IMR-90 (cell line): ENCODE results near the gene NKX6-1. TPM values are rescaled to one million over a fixed set of nuclear protein-coding genes. Genes with fewer than 3 reads are reported as not detected.

ENCODE experiments used
- ATAC-seq: fragments of 200-7000 bp; cut with Tn5 transposase; 2 replicates; pipeline ENCODE4 v1.9.1; 2020; ENCODE audit warnings: low read depth, mild to moderate bottlenecking, moderate library complexity
- BruUV-seq: library from RNA; stranded (reverse); fragments of 400-500 nt; replicated peaks from 2 replicates; lab custom pipeline; 2021; lab: Mats Ljungman, UMichigan
- CTCF ChIA-PET: fragments of 300-600 bp; formaldehyde crosslinking; extraction: SDS; loops from one replicate; lab custom pipeline; 2021; ENCODE audit warnings: antibody characterized with exemption; lab: Yijun Ruan, JAX
- POLR2A ChIA-PET: fragments of 300-600 bp; sonication (Branson Sonifier 250); formaldehyde crosslinking; loops from one replicate; lab custom pipeline; 2022; ENCODE audit warnings: antibody characterized with exemption; ENCODE audit not compliant: unreplicated experiment; lab: Charles Lee
- DNase-seq: peaks from one replicate; pipeline ENCODE4 v3.0.0; 2013
- H2AFZ ChIP-seq: replicated peaks from 2 replicates; pipeline ENCODE3; 2013; ENCODE audit warnings: low read length, mild to moderate bottlenecking; ENCODE audit not compliant: poor library complexity
- H2AK5ac ChIP-seq: 2 replicates; pipeline ENCODE4 v1.6.1; 2013; ENCODE audit warnings: low read depth, low read length, inconsistent platforms
- H2AK9ac ChIP-seq: replicated peaks from 2 replicates; pipeline ENCODE3; 2013; ENCODE audit warnings: mild to moderate bottlenecking, low read depth, low read length, moderate library complexity; ENCODE audit not compliant: poor library complexity
- H2BK120ac ChIP-seq: 2 replicates; pipeline ENCODE4 v1.6.1; 2013; ENCODE audit warnings: low read depth, low read length, inconsistent platforms
- H2BK15ac ChIP-seq: 3 replicates; pipeline ENCODE4 v1.6.1; 2013; ENCODE audit warnings: low read depth, low read length, inconsistent platforms
- H2BK20ac ChIP-seq: 2 replicates; pipeline ENCODE4 v1.6.1; 2013; ENCODE audit warnings: low read depth, mild to moderate bottlenecking, inconsistent platforms, low read length, moderate library complexity
- H2BK5ac ChIP-seq: 2 replicates; pipeline ENCODE4 v1.6.1; 2013; ENCODE audit warnings: mild to moderate bottlenecking, low read depth, low read length, inconsistent platforms; ENCODE audit not compliant: poor library complexity, severe bottlenecking
- H3K14ac ChIP-seq: replicated peaks from 2 replicates; pipeline ENCODE4 v1.6.1; 2013; ENCODE audit warnings: low read depth, low read length, inconsistent platforms
- H3K18ac ChIP-seq: 2 replicates; pipeline ENCODE4 v1.6.1; 2013; ENCODE audit warnings: low read depth, low read length, control low read depth
- H3K23ac ChIP-seq: 2 replicates; pipeline ENCODE4 v1.6.1; 2013; ENCODE audit warnings: low read depth, low read length, inconsistent platforms
- H3K27ac ChIP-seq: 2 replicates; pipeline ENCODE4 v1.5.1; 2013; ENCODE audit warnings: mild to moderate bottlenecking, control low read depth, low read length; ENCODE audit not compliant: insufficient read depth
- H3K27me3 ChIP-seq: 2 replicates; pipeline ENCODE4 v1.6.1; 2013; ENCODE audit warnings: low read length; ENCODE audit not compliant: control insufficient read depth, insufficient read depth
- H3K36me3 ChIP-seq: 2 replicates; pipeline ENCODE4 v1.6.1; 2013; ENCODE audit warnings: low read length, mixed read lengths; ENCODE audit not compliant: control insufficient read depth, insufficient read depth
- H3K4ac ChIP-seq: 2 replicates; pipeline ENCODE4 v1.6.1; 2013; ENCODE audit warnings: low read depth, low read length, inconsistent platforms
- H3K4me1 ChIP-seq: 2 replicates; pipeline ENCODE4 v1.6.1; 2013; ENCODE audit warnings: low read length, mixed read lengths; ENCODE audit not compliant: control insufficient read depth, insufficient read depth
- H3K4me2 ChIP-seq: 2 replicates; pipeline ENCODE4 v1.6.1; 2013; ENCODE audit warnings: low read depth, mild to moderate bottlenecking, control low read depth, low read length, moderate library complexity
- H3K4me3 ChIP-seq: 2 replicates; pipeline ENCODE4 v1.5.1; 2013; ENCODE audit warnings: low read depth, mild to moderate bottlenecking, control low read depth, low read length, moderate library complexity; ENCODE audit not compliant: insufficient read depth
- H3K56ac ChIP-seq: 2 replicates; pipeline ENCODE4 v1.6.1; 2013; ENCODE audit warnings: low read length, inconsistent platforms; ENCODE audit not compliant: insufficient read depth; ENCODE audit errors: extremely low read depth
- H3K79me1 ChIP-seq, 2 experiments: 2 replicates each; pipeline ENCODE4 v1.6.1; 2013; ENCODE audit warnings: low read length in 2 of 2, inconsistent platforms in 1 of 2, low read depth in 1 of 2
- H3K9ac ChIP-seq: 2 replicates; pipeline ENCODE4 v1.6.1; 2013; ENCODE audit warnings: low read depth, low read length, control low read depth
- H3K9me1 ChIP-seq: 2 replicates; pipeline ENCODE4 v1.6.1; 2013; ENCODE audit warnings: low read length, inconsistent platforms; ENCODE audit not compliant: insufficient read depth
- H3K9me3 ChIP-seq: 2 replicates; pipeline ENCODE4 v1.6.1; 2013; ENCODE audit warnings: low read length; ENCODE audit not compliant: control insufficient read depth, insufficient read depth
- H4K20me1 ChIP-seq: 2 replicates; pipeline ENCODE4 v1.6.1; 2013; ENCODE audit warnings: low read length, inconsistent platforms; ENCODE audit not compliant: insufficient read depth
- H4K5ac ChIP-seq: 2 replicates; pipeline ENCODE4 v1.6.1; 2013; ENCODE audit warnings: mild to moderate bottlenecking, low read depth, low read length, control low read depth
- H4K8ac ChIP-seq, 2 experiments: 2 replicates each; pipeline ENCODE4 v1.6.1; 2013; ENCODE audit warnings: low read depth in 2 of 2, low read length in 2 of 2, control low read depth in 1 of 2, inconsistent platforms in 1 of 2
- H4K91ac ChIP-seq: 2 replicates; pipeline ENCODE4 v1.6.1; 2013; ENCODE audit warnings: low read depth, low read length, inconsistent platforms; ENCODE audit not compliant: insufficient read depth
- BHLHE40 ChIP-seq: fragments of 150-350 bp; IDR thresholded peaks from 2 replicates; pipeline ENCODE4 v1.6.1; 2016; ENCODE audit warnings: mild to moderate bottlenecking, low read depth, low read length
- CEBPB ChIP-seq: IDR thresholded peaks from 2 replicates; pipeline ENCODE4 v1.6.1; 2012; ENCODE audit warnings: low read depth, low read length, improper control_type of control experiment
- CHD1 ChIP-seq: IDR thresholded peaks from 2 replicates; pipeline ENCODE4 v1.6.1; 2012; ENCODE audit warnings: low read depth, low read length, improper control_type of control experiment
- CTCF ChIP-seq: conservative IDR thresholded peaks from 2 replicates; pipeline ENCODE4 v1.5.1; 2012; ENCODE audit warnings: mild to moderate bottlenecking, low read depth, low read length, improper control_type of control experiment
- FOS ChIP-seq: fragments of 150-350 bp; IDR thresholded peaks from 2 replicates; pipeline ENCODE4 v1.6.1; 2016; ENCODE audit warnings: low read depth, low read length
- MAFK ChIP-seq: IDR thresholded peaks from 2 replicates; pipeline ENCODE4 v1.6.1; 2012; ENCODE audit warnings: low read depth, low read length, improper control_type of control experiment
- MAZ ChIP-seq: IDR thresholded peaks from 2 replicates; pipeline ENCODE4 v1.6.1; 2012; ENCODE audit warnings: low read depth, mild to moderate bottlenecking, low read length, improper control_type of control experiment, moderate library complexity, borderline replicate concordance
- MXI1 ChIP-seq: IDR thresholded peaks from 2 replicates; pipeline ENCODE4 v1.6.1; 2012; ENCODE audit warnings: low read depth, mild to moderate bottlenecking, low read length, moderate library complexity, borderline replicate concordance
- POLR2A ChIP-seq: IDR thresholded peaks from 2 replicates; pipeline ENCODE4 v1.6.1; 2012; ENCODE audit warnings: mild to moderate bottlenecking, low read depth, low read length
- RAD21 ChIP-seq: IDR thresholded peaks from 2 replicates; pipeline ENCODE4 v1.6.1; 2012; ENCODE audit warnings: low read length, improper control_type of control experiment
- RCOR1 ChIP-seq: IDR thresholded peaks from 2 replicates; pipeline ENCODE4 v1.6.1; 2012; ENCODE audit warnings: mild to moderate bottlenecking, low read length, improper control_type of control experiment; ENCODE audit not compliant: insufficient replicate concordance
- RFX5 ChIP-seq: IDR thresholded peaks from 2 replicates; pipeline ENCODE4 v1.8.0; 2012; ENCODE audit warnings: low read depth, mild to moderate bottlenecking, low read length, moderate library complexity
- SMC3 ChIP-seq: fragments of 150-350 bp; IDR thresholded peaks from 2 replicates; pipeline ENCODE4 v1.6.1; 2016; ENCODE audit warnings: low read depth, mild to moderate bottlenecking, antibody characterized with exemption, low read length, moderate library complexity
- USF2 ChIP-seq: fragments of 150-350 bp; IDR thresholded peaks from 2 replicates; pipeline ENCODE4 v1.6.1; 2017; ENCODE audit warnings: mild to moderate bottlenecking, antibody characterized with exemption, low read length, low read depth
- WGBS, 2 experiments: methylation state at CpG; one replicate each; pipeline versions ENCODE4 v1.1.5 to v1.1.7; 2013; ENCODE audit warnings: missing lambda C conversion rate in 2 of 2; ENCODE audit not compliant: insufficient read length in 1 of 2; ENCODE audit errors: extremely low coverage in 2 of 2; 5-methylcytosine and 5-hydroxymethylcytosine counted together
- dilution Hi-C: fragments of 300-500 bp; cut with HindIII; formaldehyde crosslinking; loops from one replicate; pipeline ENCODE4 v1.14.3; 2018; ENCODE audit warnings: low sequenced_read_pairs; ENCODE audit not compliant: unreplicated experiment
- in situ Hi-C: fragments of 300-500 bp; cut with MboI; formaldehyde crosslinking; loops from 3 replicates; pipeline ENCODE4 v1.14.3; 2019; ENCODE audit warnings: low sequenced_read_pairs, inconsistent platforms, mixed read lengths
- intact Hi-C: fragments of 100-400 bp; cut with micrococcal nuclease; formaldehyde crosslinking; loops from 2 replicates; pipeline ENCODE4 v1.10.0; 2022
- polyA plus RNA-seq, 3 experiments: library from polyadenylated mRNA; depleted of rRNA; stranded (reverse); fragments of >200 nt; gene quantifications; 2 replicates each; pipeline ENCODE4 v1.2.3, GENCODE V29; 2012; ENCODE audit warnings: low replicate concordance in 1 of 3
- total RNA-seq: library from RNA; depleted of rRNA; stranded (reverse); fragments of >200 nt; gene quantifications from 2 replicates; pipeline ENCODE4 v1.2.3, GENCODE V29; 2012
- TF ChIP-seq, protein P1 (sequence below): fragments of 150-350 bp; IDR thresholded peaks from 2 replicates; pipeline ENCODE4 v1.6.1; 2016; ENCODE audit warnings: low read depth, mild to moderate bottlenecking, low read length, moderate library complexity, borderline replicate concordance

NKX6-1 gene
- total and polyA plus RNA-seq, 2 of the 4 experiments (the other 2 are of a cell fraction), result under 0.01 to 0.24 TPM

DNA sequence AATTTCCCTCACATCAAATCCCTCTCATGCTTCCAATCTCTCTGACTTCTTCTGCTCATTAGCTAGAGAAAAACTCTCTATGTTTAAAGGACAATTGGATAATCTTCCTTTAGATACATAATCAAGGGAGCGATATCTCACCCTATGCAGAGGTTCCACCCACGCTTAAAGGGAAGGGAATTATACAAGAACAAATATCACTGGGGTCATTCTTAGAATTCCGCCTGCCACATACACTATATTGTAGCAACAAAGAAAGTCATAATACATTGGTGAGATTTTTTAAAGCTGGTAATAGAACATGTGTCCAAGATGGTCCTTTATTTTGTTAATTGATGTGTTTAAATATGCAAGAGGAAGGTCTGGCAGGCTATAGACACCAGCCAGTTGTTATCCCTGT lies 31.5 kb downstream of the NKX6-1 start:
- dilution Hi-C loops, result no loop called here
- Histone ChIP-seq H4K5ac (no peak overlapping the region), H3K36me3 (no peaks in the 10 kb centered on the region), H3K9ac (no peak overlapping the region), H3K18ac (no peak overlapping the region), H2BK120ac (no peak overlapping the region), H2BK20ac (no peak overlapping the region), H2BK5ac (no peak overlapping the region), H2BK15ac (no peak overlapping the region), H3K27ac (no peak overlapping the region), H3K27me3 (no peaks in the 10 kb centered on the region), H3K9me1 (no peaks in the 10 kb centered on the region), H3K9me3 (no peaks in the 10 kb centered on the region), H3K4me1 (no peaks in the 10 kb centered on the region), H3K56ac (no peak overlapping the region), H3K4ac (no peak overlapping the region), H2AFZ (no peak overlapping the region), H4K20me1 (no peaks in the 10 kb centered on the region), H3K4me2 (no peak overlapping the region), H3K23ac (no peak overlapping the region), H2AK5ac (no peak overlapping the region), H3K14ac (no peak overlapping the region), H3K4me3 (no peak overlapping the region), H3K79me1 (no peaks in the 10 kb centered on the region), H2AK9ac (no peak overlapping the region), H4K91ac (no peak overlapping the region), H4K8ac (no peak overlapping the region)
- no peak for TF ChIP-seq RCOR1
- no peak for TF ChIP-seq BHLHE40
- no peak for TF ChIP-seq USF2
- TF ChIP-seq RFX5, result no peak
- TF ChIP-seq SMC3, result no peak
- no peak for TF ChIP-seq POLR2A
- TF ChIP-seq MAFK, result no peak
- no peak for TF ChIP-seq MAZ
- TF ChIP-seq CHD1, result no peak
- TF ChIP-seq, protein P1, sequence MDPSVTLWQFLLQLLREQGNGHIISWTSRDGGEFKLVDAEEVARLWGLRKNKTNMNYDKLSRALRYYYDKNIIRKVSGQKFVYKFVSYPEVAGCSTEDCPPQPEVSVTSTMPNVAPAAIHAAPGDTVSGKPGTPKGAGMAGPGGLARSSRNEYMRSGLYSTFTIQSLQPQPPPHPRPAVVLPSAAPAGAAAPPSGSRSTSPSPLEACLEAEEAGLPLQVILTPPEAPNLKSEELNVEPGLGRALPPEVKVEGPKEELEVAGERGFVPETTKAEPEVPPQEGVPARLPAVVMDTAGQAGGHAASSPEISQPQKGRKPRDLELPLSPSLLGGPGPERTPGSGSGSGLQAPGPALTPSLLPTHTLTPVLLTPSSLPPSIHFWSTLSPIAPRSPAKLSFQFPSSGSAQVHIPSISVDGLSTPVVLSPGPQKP, result no peak
- TF ChIP-seq CTCF, result no peak
- TF ChIP-seq CEBPB, result no peak
- no peak for TF ChIP-seq MXI1
- no peak for TF ChIP-seq RAD21
- no peak for TF ChIP-seq FOS
- in situ Hi-C loops, result no loop called here
- no peak for ATAC-seq
- DNase-seq, result no peak
- intact Hi-C loops, result no loop called here
- no TSS peak for BruUV-seq
- WGBS, 2 experiments, result no CpG with 5 or more reads among the region's 3 CpGs
- CTCF ChIA-PET, result no interaction called here
- POLR2A ChIA-PET, result no interaction called here
